GM19397 (cell line): ENCODE results near the gene CD86.

Experiments used
- ATAC-seq: cut with Tn5 transposase; IDR thresholded peaks from one replicate; pipeline ENCODE4 v1.9.1; 2021; ENCODE audit warnings: mild to moderate bottlenecking, moderate library complexity; ENCODE audit not compliant: unreplicated experiment

Gene CD86

GRCh38 chr3:122091602-122092295 lies 36.6 kb downstream of the CD86 start:
- peak; percentile 60 for ATAC-seq

GRCh38 chr3:122092460-122093165 lies 37.5 kb downstream of the CD86 start:
- peak; percentile 41 for ATAC-seq

GRCh38 chr3:122094125-122094524 lies 39.0 kb downstream of the CD86 start:
- no peak for ATAC-seq

- ATAC-seq: no peak
Measured at GRCh38 chr3:122094693-122095092, 39.5 kb downstream of the CD86 start.

GRCh38 chr3:122097141-122097540 lies 42.0 kb downstream of the CD86 start:
- ATAC-seq: no peak

- ATAC-seq: no peak
Measured at GRCh38 chr3:122098611-122099010, 43.4 kb downstream of the CD86 start.

GRCh38 chr3:122099255-122099654 lies 44.1 kb downstream of the CD86 start:
- ATAC-seq: no peak

GRCh38 chr3:122100083-122100482 lies 44.9 kb downstream of the CD86 start:
- no peak for ATAC-seq

- no peak for ATAC-seq
Measured at GRCh38 chr3:122100591-122101463, 45.7 kb downstream of the CD86 start.

GRCh38 chr3:122101646-122102045 lies 46.5 kb downstream of the CD86 start:
- ATAC-seq: no peak

- ATAC-seq: peak; percentile 29
Measured at GRCh38 chr3:122102191-122102935, 47.2 kb downstream of the CD86 start.

- ATAC-seq: no peak
Measured at GRCh38 chr3:122103821-122104514, 48.8 kb downstream of the CD86 start.

GRCh38 chr3:122104515-122105194 lies 49.5 kb downstream of the CD86 start:
- ATAC-seq: peak; percentile 35

GRCh38 chr3:122105626-122106025 lies 50.5 kb downstream of the CD86 start:
- no peak for ATAC-seq

GRCh38 chr3:122107171-122107570 lies 52.0 kb downstream of the CD86 start:
- no peak for ATAC-seq

GRCh38 chr3:122111974-122112373 lies 56.8 kb downstream of the CD86 start:
- ATAC-seq: no peak

GRCh38 chr3:122112754-122113153 lies 57.6 kb downstream of the CD86 start:
- ATAC-seq: no peak

GRCh38 chr3:122123850-122124249 lies 68.7 kb downstream of the CD86 start:
- ATAC-seq: no peak

GRCh38 chr3:122132949-122133540 lies 77.9 kb downstream of the CD86 start:
- no peak for ATAC-seq
